ENCODE measurements around the gene EIF4E1B.

EIF4E1B gene

DNA sequence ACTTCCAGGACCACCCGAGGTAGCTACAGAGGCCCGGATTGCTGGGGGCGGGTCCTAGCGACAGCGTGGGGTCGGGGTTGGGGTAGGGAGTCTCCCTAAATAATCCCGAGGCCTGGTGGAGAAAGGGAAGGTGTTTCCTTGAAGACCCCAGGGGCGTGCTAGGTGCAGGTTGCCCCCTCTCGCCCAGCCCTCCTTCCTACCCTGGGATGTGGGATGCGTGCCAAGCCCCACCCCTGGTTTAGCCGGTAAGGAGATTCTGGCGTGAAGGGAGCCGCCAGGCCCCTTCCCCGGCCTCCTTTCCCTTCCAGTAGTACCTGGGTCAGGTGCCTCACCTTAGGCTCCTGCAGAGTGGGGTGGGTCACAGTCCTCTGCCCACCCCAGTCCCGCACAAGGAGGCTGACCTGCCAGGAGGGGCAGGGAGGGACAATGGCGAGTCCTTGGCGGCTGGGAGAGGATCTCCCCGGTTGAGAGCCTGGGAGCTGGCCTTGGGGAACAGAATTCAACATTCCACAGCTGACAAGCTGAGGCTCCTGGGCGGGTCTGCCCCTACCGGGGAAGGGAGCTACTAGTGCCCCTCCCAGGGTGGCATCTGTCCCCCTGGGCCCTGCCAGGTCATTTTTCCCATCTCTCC is 17.5 kb downstream of the EIF4E1B start:
- DNase-seq, result no peak

- DNase-seq, result no peak
Observed at GRCh38 chr5:176648474-176649194, 18.2 kb downstream of the EIF4E1B start.

GRCh38 chr5:176650354-176650884 is 19.9 kb downstream of the EIF4E1B start:
- no peak for DNase-seq

DNA sequence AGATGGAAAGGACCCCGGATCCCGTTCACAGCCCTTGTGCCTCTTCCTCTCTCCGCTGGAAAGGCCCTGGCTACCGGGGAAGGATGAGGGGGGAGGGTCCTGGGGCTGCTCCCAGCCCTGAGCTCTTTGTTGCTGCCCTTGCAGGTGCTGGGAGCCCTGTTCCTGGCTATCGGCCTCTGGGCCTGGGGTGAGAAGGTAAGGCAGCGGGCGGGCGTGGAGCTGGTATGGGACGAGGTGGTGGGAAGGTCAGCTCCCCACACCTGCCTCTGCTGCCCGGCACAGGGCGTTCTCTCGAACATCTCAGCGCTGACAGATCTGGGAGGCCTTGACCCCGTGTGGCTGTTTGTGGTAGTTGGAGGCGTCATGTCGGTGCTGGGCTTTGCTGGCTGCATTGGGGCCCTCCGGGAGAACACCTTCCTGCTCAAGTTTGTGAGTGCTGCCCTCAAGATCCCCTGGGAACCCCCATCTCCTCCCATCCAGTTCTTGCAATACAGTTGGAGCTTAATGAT is 21.1 kb downstream of the EIF4E1B start:
- no peak for DNase-seq

DNA sequence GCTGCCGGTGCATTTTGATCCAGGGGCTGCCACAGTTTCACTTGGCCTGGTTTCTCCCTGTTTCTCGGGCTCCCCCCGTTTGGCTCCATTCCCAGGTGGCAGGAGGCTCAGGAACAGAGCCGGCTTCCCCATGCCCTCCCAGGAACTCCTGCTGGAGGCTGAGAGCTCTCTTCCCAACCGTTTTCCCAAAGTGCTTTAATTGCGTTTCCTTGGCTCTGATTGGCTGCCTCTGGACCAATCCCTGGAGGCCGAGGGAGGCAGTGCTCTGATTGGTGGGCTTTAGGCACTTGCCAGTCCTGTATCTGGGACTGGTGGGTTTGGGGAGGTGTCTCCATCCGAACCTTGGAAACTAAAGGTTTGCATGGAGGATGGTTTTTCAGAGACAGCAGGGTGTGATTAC is 21.7 kb downstream of the EIF4E1B start:
- DNase-seq, result no peak

GRCh38 chr5:176653401-176654385 is 23.2 kb downstream of the EIF4E1B start:
- DNase-seq, result no peak

DNA sequence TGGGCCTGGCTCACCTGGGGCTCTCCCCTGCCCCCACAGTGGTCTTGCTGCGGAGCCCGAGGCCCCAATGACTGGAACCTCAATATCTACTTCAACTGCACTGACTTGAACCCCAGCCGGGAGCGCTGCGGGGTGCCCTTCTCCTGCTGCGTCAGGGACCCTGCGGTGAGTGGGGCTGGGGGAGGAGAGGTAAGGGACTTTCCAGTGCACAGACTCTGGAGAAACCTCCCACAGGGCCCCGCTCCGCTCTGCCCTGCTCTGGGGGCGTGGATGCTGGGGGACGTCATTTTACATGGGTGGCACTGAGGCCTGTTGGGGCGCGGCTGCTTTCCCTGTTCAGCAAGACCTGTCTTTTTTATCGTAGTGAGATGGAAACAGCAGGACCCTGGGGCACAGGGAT is 24.4 kb downstream of the EIF4E1B start:
- DNase-seq, result no peak

DNA sequence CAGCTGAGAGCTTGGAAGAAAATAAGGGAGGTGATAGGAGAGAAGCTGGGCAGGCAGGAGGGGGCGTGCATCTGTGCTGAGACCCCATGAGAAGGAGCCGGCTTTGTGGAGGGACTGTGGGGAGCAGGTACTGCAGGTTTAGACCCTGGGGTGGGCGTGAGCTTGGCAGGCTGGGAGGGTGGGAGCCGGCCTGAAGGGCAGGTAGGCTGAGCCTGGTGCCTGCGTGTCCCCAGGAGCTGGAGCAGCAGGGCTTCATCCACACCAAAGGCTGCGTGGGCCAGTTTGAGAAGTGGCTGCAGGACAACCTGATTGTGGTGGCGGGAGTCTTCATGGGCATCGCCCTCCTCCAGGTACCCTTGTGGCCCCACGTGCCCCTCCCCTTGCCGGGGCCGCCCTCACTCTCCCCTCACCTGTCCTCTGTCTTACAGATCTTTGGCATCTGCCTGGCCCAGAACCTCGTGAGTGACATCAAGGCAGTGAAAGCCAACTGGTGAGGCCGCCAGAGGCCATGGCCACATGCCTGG is 26.1 kb downstream of the EIF4E1B start:
- DNase-seq, result no peak

- no peak for DNase-seq
Observed at GRCh38 chr5:176658007-176658599, 27.6 kb downstream of the EIF4E1B start.

- no peak for DNase-seq
Observed at GRCh38 chr5:176658817-176659511, 28.5 kb downstream of the EIF4E1B start.

DNA sequence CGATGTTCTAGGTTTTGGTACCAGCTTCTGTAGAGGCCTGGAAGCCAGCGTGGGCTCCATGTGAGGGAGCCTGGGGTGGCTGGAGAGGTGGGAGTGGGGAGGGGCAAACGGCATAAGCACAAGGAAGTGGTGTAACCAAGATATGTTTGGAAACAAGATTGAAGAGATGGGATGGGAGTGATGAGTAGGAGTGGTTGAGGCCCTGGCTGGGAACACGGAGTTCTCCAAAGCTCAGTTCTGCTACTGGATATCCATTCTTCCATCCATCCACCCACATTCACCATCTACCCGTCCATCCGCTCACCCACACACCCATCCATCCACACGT is 29.0 kb downstream of the EIF4E1B start:
- no peak for DNase-seq

DNA sequence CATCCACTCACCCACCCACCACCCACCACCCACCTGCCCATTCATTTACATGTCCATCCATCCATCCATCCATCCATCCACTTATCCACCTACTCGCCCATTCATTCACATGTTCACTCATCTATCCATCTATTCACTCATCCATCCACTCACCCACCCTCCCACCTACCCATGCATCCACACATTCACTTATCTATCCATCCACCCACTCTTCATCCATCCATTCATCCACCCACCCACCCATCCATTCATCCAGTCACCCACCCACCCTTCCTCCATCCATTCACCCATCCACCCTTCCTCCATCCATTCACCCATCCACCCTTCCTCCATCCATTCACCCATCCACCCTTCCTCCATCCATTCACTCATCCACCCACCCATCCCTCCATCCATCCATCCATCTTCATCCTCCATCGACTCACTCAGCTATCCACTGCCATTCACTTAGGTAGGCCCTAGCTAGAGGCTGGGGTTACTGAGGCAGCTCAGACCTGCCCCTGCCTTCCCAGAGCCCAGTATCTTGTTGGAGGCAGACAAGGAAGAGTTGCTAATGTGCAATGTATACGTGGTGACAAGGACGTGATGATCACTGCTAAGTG is 29.5 kb downstream of the EIF4E1B start:
- no peak for DNase-seq

- DNase-seq, result no peak
Observed at GRCh38 chr5:176660530-176660859, 30.0 kb downstream of the EIF4E1B start.

DNA sequence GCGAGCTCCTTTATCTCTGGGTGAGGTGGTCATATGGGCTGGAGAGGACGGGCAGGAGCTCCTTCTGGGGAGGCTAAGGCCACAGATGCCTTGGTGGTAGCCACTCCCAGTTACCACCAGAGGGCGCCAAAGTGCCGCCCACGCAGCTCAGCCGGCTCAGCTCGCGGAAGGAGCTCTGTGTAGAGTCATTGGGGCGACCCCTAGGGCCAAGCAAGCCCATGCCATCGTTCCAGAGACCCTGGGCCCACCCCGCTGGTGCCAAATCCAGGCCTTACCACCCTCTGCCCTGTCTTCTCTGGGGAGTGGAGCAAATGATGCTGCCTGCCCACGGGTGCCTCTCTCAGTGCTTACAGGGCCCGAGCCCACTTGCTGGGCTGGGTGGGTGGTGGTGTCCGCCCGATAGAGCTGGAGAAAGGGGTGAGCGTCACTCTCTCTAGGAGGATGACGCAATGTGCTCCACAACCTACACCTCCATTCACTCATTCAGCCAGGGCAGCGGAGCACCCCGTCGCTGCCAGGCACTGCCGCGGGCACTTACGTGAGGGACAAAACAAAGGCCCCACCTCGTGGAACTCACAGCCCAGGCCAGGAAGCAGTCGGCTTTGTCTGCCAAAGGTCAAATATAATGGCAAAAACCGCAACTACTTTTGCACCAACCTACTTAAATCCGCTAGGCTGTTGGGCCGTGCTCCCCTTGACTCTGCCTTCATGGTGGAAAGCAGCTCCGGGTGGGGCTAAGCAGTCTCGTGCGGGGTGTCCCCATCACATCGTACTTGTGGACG is 30.6 kb downstream of the EIF4E1B start:
- DNase-seq, result no peak

- DNase-seq, result no peak
Observed at GRCh38 chr5:176661676-176662075, 31.2 kb downstream of the EIF4E1B start.

GRCh38 chr5:176662371-176663333 is 32.2 kb downstream of the EIF4E1B start:
- no peak for DNase-seq

GRCh38 chr5:176663566-176663965 is 33.1 kb downstream of the EIF4E1B start:
- DNase-seq, result no peak

GRCh38 chr5:176664479-176664878 is 34.0 kb downstream of the EIF4E1B start:
- DNase-seq, result no peak

GRCh38 chr5:176664886-176665285 is 34.4 kb downstream of the EIF4E1B start:
- no peak for DNase-seq

- DNase-seq, result no peak
Observed at GRCh38 chr5:176665517-176665916, 35.0 kb downstream of the EIF4E1B start.
